ENCODE data around the gene CALCOCO2. TPM values are rescaled to one million over a fixed set of nuclear protein-coding genes. Genes with fewer than 3 reads are reported as not detected.

Gene CALCOCO2
- total and polyA plus RNA-seq, 11 donors = 102 to 322 (median 222) TPM

DNA sequence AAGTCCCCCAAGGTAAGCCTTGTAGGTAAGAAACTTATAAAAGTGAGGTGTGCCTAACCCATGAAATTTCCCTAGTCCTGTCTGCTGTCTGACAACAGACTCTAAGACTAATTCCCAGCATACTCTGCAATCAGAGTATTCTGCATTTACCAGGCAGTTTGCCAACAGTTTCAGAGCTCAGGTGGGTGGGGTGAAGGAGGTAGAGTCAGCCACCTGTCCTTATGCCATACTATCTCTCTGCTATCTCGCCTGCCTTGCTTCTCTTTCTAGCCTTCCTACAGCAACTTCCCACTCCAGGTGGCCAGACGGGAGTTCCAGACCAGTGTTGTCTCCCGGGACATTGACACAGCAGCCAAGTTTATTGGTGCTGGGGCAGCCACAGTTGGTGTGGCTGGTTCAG, 64.1 kb downstream of the CALCOCO2 start:
- Histone ChIP-seq H3K27ac (no peak overlapping the region), H3K9me3 (no peaks in the 10 kb centered on the region), H3K36me3 (peaks cover 0 to 45% (median 40%) of the 10 kb centered on the region in 9 donors), H3K4me1 (peaks cover 0 to 34% (median 15%) of the 10 kb centered on the region in 12 donors), H3K27me3 (no peaks in the 10 kb centered on the region), H3K4me3 (no peak overlapping the region)
- ATAC-seq (no peak), DNase-seq (no peak)
- 62 to 87% (median 75%) methylated on average over 3 of the region's 3 CpGs for WGBS, 4 donors
- intact Hi-C loops (cut with DNase I) = loop anchor here in 2 of 10 donors (5.0 kb wide), 2 partner anchors 47 to 137 kb away; partner anchors contain the start of gene SNF8 (in 1 of the 2)
- TF ChIP-seq, protein P1, sequence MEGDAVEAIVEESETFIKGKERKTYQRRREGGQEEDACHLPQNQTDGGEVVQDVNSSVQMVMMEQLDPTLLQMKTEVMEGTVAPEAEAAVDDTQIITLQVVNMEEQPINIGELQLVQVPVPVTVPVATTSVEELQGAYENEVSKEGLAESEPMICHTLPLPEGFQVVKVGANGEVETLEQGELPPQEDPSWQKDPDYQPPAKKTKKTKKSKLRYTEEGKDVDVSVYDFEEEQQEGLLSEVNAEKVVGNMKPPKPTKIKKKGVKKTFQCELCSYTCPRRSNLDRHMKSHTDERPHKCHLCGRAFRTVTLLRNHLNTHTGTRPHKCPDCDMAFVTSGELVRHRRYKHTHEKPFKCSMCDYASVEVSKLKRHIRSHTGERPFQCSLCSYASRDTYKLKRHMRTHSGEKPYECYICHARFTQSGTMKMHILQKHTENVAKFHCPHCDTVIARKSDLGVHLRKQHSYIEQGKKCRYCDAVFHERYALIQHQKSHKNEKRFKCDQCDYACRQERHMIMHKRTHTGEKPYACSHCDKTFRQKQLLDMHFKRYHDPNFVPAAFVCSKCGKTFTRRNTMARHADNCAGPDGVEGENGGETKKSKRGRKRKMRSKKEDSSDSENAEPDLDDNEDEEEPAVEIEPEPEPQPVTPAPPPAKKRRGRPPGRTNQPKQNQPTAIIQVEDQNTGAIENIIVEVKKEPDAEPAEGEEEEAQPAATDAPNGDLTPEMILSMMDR (IDR thresholded peaks at IDR 0.05) = no peak
- TF ChIP-seq POLR2A (IDR thresholded peaks at IDR 0.05) = no peak

DNA sequence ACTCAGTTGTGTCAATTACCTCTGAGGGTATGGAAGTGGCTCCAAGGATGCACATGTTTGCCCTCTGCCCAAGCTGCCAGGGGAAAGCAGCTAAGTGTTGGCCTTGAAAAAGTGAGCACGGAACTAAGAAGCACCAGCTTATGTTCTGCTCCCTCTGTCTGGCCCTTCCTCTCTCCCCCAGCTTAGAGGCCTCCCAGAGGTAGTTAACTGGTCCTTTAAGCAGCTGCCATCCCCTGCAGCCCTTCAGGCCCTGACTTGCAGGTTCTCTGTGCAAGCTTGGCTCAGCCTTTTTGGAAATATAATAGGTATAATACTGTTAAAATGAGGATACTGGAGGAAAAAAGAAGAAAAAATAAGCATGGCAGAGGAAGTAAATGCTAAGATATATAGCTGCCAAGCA, 70.4 kb downstream of the CALCOCO2 start:
- no peak for TF ChIP-seq POLR2A (IDR thresholded peaks at IDR 0.05)
- TF ChIP-seq, protein P1 (IDR thresholded peaks at IDR 0.05) = no peak
- no peak overlapping the region for H3K4me3 ChIP-seq
- ATAC-seq = no peak
- intact Hi-C loops (cut with DNase I) = loop anchor here in 1 of 10 donors (10.0 kb wide), 1 partner anchor 134 kb away; no protein-coding TSS in a partner anchor
- H3K27ac ChIP-seq = no peak overlapping the region
- H3K36me3 ChIP-seq = peaks cover 0 to 24% (median 22%) of the 10 kb centered on the region in 9 donors
- no peaks in the 10 kb centered on the region for H3K27me3 ChIP-seq
- no peak for DNase-seq
- no peaks in the 10 kb centered on the region for H3K9me3 ChIP-seq
- 67 to 86% (median 74%) methylated on average over 1 of the region's 1 CpG for WGBS, 4 donors
- peaks cover 0 to 3% (median 0%) of the 10 kb centered on the region in 12 donors for H3K4me1 ChIP-seq

DNA sequence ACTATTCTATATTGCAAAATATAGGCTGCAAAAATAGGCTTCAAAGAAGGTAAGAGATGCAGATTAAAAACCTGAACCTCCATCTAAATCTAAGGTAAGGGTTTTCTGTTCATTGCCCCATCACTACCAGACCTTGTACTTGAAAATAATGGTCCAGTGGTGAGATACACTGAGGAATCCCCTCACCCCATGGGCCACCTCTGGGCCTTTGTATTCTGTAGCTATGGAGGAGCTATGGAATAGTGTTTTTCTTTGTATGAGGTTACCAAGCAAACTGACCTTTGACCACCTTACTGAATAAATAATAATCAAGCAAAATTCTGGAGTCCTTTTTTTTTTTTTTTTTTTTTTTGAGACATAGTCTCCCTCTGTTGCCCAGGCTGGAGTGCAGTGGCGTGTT, 72.6 kb downstream of the CALCOCO2 start:
- WGBS, 4 donors = 96 to 100% (median 98%) methylated on average over 1 of the region's 1 CpG
- H3K9me3 ChIP-seq = no peaks in the 10 kb centered on the region
- intact Hi-C loops (cut with DNase I) = loop anchor here in 1 of 10 donors (10.0 kb wide), 1 partner anchor 131 kb away; no protein-coding TSS in a partner anchor
- H3K27ac ChIP-seq = no peak overlapping the region
- TF ChIP-seq, protein P1 (IDR thresholded peaks at IDR 0.05) = no peak
- no peak for TF ChIP-seq POLR2A (IDR thresholded peaks at IDR 0.05)
- H3K27me3 ChIP-seq = no peaks in the 10 kb centered on the region
- H3K4me3 ChIP-seq = no peak overlapping the region
- peaks cover 0 to 10% (median 6%) of the 10 kb centered on the region in 12 donors for H3K4me1 ChIP-seq
- peaks cover 0 to 2% (median 1%) of the 10 kb centered on the region in 9 donors for H3K36me3 ChIP-seq
- DNase-seq = no peak
- ATAC-seq = no peak

DNA sequence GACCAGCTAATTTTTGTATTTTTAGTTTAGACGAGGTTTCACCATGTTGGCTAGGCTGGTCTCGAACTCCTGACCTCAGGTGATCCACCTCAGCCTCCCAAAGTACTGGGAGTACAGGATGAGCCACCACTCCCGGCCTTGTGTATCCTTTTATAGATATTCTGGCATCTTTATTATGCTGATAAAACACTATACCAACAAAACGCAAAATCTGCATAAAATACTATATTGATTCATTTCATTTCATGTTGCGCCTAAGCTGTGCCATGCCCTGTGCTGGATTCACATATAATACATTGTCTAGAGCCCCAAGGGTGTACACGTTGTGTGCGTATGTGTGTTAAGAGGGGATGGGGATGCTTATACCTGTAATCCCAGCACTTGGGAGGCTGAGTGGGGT, 73.6 kb downstream of the CALCOCO2 start:
- Histone ChIP-seq H3K4me3 (no peak overlapping the region), H3K36me3 (no peaks in the 10 kb centered on the region), H3K27ac (no peak overlapping the region), H3K4me1 (peaks cover 0 to 15% (median 10%) of the 10 kb centered on the region in 12 donors), H3K27me3 (no peaks in the 10 kb centered on the region), H3K9me3 (no peaks in the 10 kb centered on the region)
- no peak for ATAC-seq
- TF ChIP-seq, protein P1 (IDR thresholded peaks at IDR 0.05) = no peak
- no peak for TF ChIP-seq POLR2A (IDR thresholded peaks at IDR 0.05)
- WGBS, 4 donors = 86 to 96% (median 93%) methylated on average over 7 of the region's 7 CpGs
- no peak for DNase-seq
- intact Hi-C loops (cut with DNase I) = loop anchor here in 1 of 10 donors (10.0 kb wide), 1 partner anchor 130 kb away; no protein-coding TSS in a partner anchor

Measured in heart left ventricle (tissue), 16 donors.